ENCODE data around the gene TAOK2. TPM values are rescaled to one million over a fixed set of nuclear protein-coding genes. Genes with fewer than 3 reads are reported as not detected.

Gene TAOK2
- total and polyA plus RNA-seq, 2 of the 13 experiments (the other 11 are each of a cell fraction or from before 2014, with no cell fraction given): 17.4 to 43.2 TPM

GRCh38 chr16:29973384-29974246 lies at the start of gene TAOK2 (continued):
- TF ChIP-seq ZNF280B (CRISPR knock-in tag; IDR thresholded peaks at IDR 0.05; ENCODE audit: borderline replicate concordance) (peak; percentile 80), ZSCAN20 (CRISPR knock-in tag; IDR thresholded peaks at IDR 0.05; ENCODE audit: borderline replicate concordance) (0 out of 2 replicates have a peak, but pooled peaks have one; percentile 60), ZNF143 (CRISPR knock-in tag; IDR thresholded peaks at IDR 0.05) (peak; percentile 60), ZNF121 (CRISPR knock-in tag; IDR thresholded peaks at IDR 0.05) (0 out of 2 replicates have a peak, but pooled peaks have one; percentile 8), ZNF792 (CRISPR knock-in tag; IDR thresholded peaks at IDR 0.05) (peak; percentile 93), RARA (CRISPR knock-in tag; IDR thresholded peaks at IDR 0.05) (no peak), POGZ (CRISPR knock-in tag; IDR thresholded peaks at IDR 0.05) (peak; percentile 75), MYPOP (CRISPR knock-in tag; IDR thresholded peaks at IDR 0.05) (peak; percentile 93), NCOA1 (CRISPR knock-in tag; IDR thresholded peaks at IDR 0.05) (peak; percentile 79; the same call in 1 of the 2 replicates), ZSCAN21 (CRISPR knock-in tag; IDR thresholded peaks at IDR 0.05; ENCODE audit: borderline replicate concordance) (peak; percentile 91; the same call in 1 of the 2 replicates), KLF16 (CRISPR knock-in tag; IDR thresholded peaks at IDR 0.05) (peak in 1 of 2 experiments; percentile 89; a peak in 2 of 4 replicates), RBM22 (optimal IDR thresholded peaks at IDR 0.05; ENCODE audit: low read length) (peak; percentile 81), ZNF768 (CRISPR knock-in tag; IDR thresholded peaks at IDR 0.05) (peak; percentile 29; the same call in 1 of the 2 replicates), SKI (IDR thresholded peaks at IDR 0.05; ENCODE audit: partially characterized antibody) (peak; percentile 61), MTF2 (CRISPR knock-in tag; IDR thresholded peaks at IDR 0.05; ENCODE audit: borderline replicate concordance) (peak; percentile 93; the same call in 1 of the 2 replicates), THAP9 (CRISPR knock-in tag; IDR thresholded peaks at IDR 0.05; ENCODE audit: borderline replicate concordance) (peak; percentile 57; the same call in 1 of the 2 replicates), CREB1 (IDR thresholded peaks at IDR 0.05) (0 out of 2 replicates have a peak, but pooled peaks have one; percentile 13), CREB1 (CRISPR knock-in tag; IDR thresholded peaks at IDR 0.05) (no peak), JUNB (CRISPR knock-in tag; IDR thresholded peaks at IDR 0.05; ENCODE audit: borderline replicate concordance) (0 out of 2 replicates have a peak, but pooled peaks have one; percentile 9), DMTF1 (CRISPR knock-in tag; IDR thresholded peaks at IDR 0.05) (peak; percentile 71; the same call in 1 of the 2 replicates), ZNF598 (CRISPR knock-in tag; IDR thresholded peaks at IDR 0.05; ENCODE audit: borderline replicate concordance) (peak; percentile 82)

All from HepG2 (cell line).